ENCODE results near the gene ZNF516.

The ZNF516 gene

GRCh38 chr18:76444446-76445105 lies 50.5 kb downstream of the ZNF516 start:
- TF ChIP-seq REST (IDR thresholded peaks at IDR 0.05; ENCODE audit: insufficient read depth in 1 of 2, low read depth in 2 of 2, low read length in 2 of 2) (no peak), FOXP2 (optimal IDR thresholded peaks at IDR 0.05; ENCODE audit: borderline replicate concordance, extremely low read depth, extremely low read length, insufficient read depth) (no peak), TAF1 (IDR thresholded peaks at IDR 0.05; ENCODE audit: borderline replicate concordance, insufficient read depth, low read length) (no peak), POLR2AphosphoS5 (IDR thresholded peaks at IDR 0.05; ENCODE audit: low read depth, low read length) (no peak), SIN3A (IDR thresholded peaks at IDR 0.05; ENCODE audit: borderline replicate concordance, insufficient read depth, low read length) (no peak)

DNA sequence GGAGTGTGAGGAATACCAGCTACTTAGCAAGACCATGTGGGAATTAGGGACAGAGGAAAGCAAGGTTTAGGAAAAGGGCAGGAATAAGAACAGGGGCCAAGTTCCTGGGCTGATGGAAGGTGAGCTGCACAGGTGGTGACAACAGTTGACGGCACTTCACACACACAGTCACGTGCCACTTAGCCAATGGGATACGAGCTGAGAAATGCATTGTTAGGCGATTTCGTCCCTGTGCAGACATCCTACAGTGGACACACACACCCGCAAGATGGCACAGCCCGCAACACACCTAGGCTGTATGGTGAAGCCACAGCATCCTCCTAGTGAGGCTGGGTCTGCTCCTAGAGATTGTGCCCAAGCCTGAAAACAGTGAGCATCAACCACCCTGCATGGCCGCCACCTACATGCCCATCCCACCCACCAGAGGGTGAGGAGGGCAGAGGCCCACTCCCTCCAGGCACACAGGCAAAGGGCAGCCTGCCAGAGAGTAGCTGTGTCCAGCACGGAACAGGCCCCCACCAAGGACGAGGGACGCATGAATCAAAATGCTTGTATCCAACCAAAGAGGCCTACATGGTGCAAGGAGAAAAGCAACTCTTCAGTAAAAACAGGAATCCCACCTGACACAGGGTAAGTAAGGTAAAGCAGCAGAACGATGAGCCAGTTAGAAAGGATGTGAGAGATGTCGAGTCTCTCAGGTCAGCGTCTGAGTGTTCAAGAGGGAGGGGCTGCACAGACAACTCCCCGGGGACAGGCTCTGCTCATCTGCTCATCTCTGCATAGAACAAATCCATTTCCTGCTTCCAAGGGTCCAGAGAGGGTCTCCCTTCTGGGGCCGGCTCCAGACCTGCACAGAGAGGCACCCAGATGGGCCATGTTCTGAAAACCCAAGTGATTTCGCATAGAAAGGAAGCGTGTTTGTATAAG lies 51.3 kb downstream of the ZNF516 start:
- TF ChIP-seq POLR2AphosphoS5 (IDR thresholded peaks at IDR 0.05; ENCODE audit: low read depth, low read length) (no peak), SIN3A (IDR thresholded peaks at IDR 0.05; ENCODE audit: borderline replicate concordance, insufficient read depth, low read length) (no peak), FOXP2 (optimal IDR thresholded peaks at IDR 0.05; ENCODE audit: borderline replicate concordance, extremely low read depth, extremely low read length, insufficient read depth) (peak; percentile 1)

GRCh38 chr18:76442413-76443171 lies 52.5 kb downstream of the ZNF516 start:
- TF ChIP-seq FOXP2 (optimal IDR thresholded peaks at IDR 0.05; ENCODE audit: borderline replicate concordance, extremely low read depth, extremely low read length, insufficient read depth): no peak
- no peak for TF ChIP-seq POLR2AphosphoS5 (IDR thresholded peaks at IDR 0.05; ENCODE audit: low read depth, low read length)
- TF ChIP-seq REST (IDR thresholded peaks at IDR 0.05; ENCODE audit: insufficient read depth in 1 of 2, low read depth in 2 of 2, low read length in 2 of 2): no peak
- no peak for TF ChIP-seq TAF1 (IDR thresholded peaks at IDR 0.05; ENCODE audit: borderline replicate concordance, insufficient read depth, low read length)
- no peak for TF ChIP-seq SIN3A (IDR thresholded peaks at IDR 0.05; ENCODE audit: borderline replicate concordance, insufficient read depth, low read length)

DNA sequence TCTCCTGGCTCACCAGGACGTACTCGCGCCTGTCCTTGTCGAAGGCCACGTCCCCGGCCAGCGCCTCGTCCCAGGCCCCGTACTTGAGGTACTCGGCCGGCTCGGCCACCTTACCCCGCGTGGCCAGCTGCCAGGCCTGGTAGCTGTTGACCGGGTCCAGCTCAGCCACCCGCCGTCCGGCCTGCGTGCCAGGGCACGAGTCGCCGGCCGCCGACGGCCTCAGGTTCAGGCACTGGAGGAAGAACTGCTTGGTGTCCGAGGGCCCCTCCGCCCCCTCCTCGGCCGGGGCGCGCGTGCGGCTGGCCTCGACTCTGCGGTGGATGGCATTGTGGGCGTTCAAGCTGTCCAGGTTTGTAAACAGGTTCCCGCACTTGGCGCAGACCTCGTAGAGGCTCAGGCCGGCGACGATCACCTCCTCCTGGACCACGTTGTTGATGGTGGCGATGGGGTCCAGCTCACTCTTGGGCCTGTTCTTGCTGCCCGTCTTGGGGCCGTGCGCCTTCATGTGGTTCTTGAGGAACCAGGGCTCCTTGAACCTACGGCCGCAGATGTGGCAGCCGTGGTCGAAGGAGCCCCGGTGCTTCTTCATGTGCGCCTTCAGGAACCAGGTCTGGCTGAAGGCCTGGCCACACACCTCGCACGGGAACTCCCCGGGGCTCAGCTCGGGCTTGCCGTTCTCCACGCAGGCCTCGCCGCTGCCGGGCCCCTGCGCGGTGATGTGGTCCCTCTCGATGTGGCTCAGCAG lies 53.2 kb downstream of the ZNF516 start:
- TF ChIP-seq FOXP2 (optimal IDR thresholded peaks at IDR 0.05; ENCODE audit: borderline replicate concordance, extremely low read depth, extremely low read length, insufficient read depth): no peak
- no peak for TF ChIP-seq TAF1 (IDR thresholded peaks at IDR 0.05; ENCODE audit: borderline replicate concordance, insufficient read depth, low read length)
- no peak for TF ChIP-seq POLR2AphosphoS5 (IDR thresholded peaks at IDR 0.05; ENCODE audit: low read depth, low read length)
- TF ChIP-seq REST (IDR thresholded peaks at IDR 0.05; ENCODE audit: insufficient read depth in 1 of 2, low read depth in 2 of 2, low read length in 2 of 2): no peak
- TF ChIP-seq SIN3A (IDR thresholded peaks at IDR 0.05; ENCODE audit: borderline replicate concordance, insufficient read depth, low read length): no peak
